Left lung (tissue), 10 donors: ENCODE results near the gene DTX3. TPM values are rescaled to one million over a fixed set of nuclear protein-coding genes. Genes with fewer than 3 reads are reported as not detected.
"Not testable (repeated sequence)": the region's sequence is repeated elsewhere in the genome, so short reads cannot be mapped to it uniquely, and the experiment has no call there.

ENCODE experiments used
- ATAC-seq: fragments of 200-7000 bp; cut with Tn5 transposase; one replicate; pipeline ENCODE4 v1.9.1; 2020; ENCODE audit warnings: moderate library complexity
- DNase-seq, 4 donors: peaks; one replicate each; pipeline ENCODE4 v3.0.0-alpha.2; 2013 to 2020
- H3K27ac ChIP-seq, 2 donors: fragments of 200-600 bp; sonication (generic) in 1 of 2; one replicate each; pipeline versions ENCODE4 v1.5.0 to v1.8.0; 2020 to 2021
- H3K27me3 ChIP-seq, 2 donors: fragments of 200-600 bp; sonication (generic) in 1 of 2; one replicate each; pipeline versions ENCODE4 v1.5.0 to v1.8.0; 2020 to 2021
- H3K36me3 ChIP-seq, 2 donors: fragments of 200-600 bp; sonication (generic) in 1 of 2; one replicate each; pipeline versions ENCODE4 v1.5.0 to v1.8.0; 2020 to 2021
- H3K4me1 ChIP-seq, 2 donors: fragments of 200-600 bp; one replicate each; pipeline ENCODE4 v1.8.0; 2021
- H3K4me3 ChIP-seq, 2 donors: fragments of 200-600 bp; sonication (generic) in 1 of 2; one replicate each; pipeline versions ENCODE4 v1.5.0 to v1.8.0; 2020 to 2021; ENCODE audit warnings: mild to moderate bottlenecking in 1 of 2
- H3K9me3 ChIP-seq, 2 donors: fragments of 200-600 bp; sonication (generic) in 1 of 2; one replicate each; pipeline versions ENCODE4 v1.5.0 to v1.8.0; 2020 to 2021
- intact Hi-C, 2 donors: fragments of 100-400 bp; cut with DNase I; formaldehyde crosslinking; loops; one replicate each; pipeline versions ENCODE4 v1.11.2 to v1.14.2; 2022
- polyA plus RNA-seq, 6 donors: library from polyadenylated mRNA; unstranded; fragments of 120-200 nt; gene quantifications; one replicate each; pipeline ENCODE4 v1.2.1, GENCODE V29; 2013; ENCODE audit not compliant: insufficient read length in 6 of 6
- total RNA-seq, 2 donors: library from RNA; stranded (reverse); fragmentation: NEBNext Ultra II Directional; extraction: Animal tissue kit (Norgen Biotek cat#: 25700); gene quantifications; one replicate each; pipeline ENCODE4 v1.2.1, GENCODE V29; 2021
- TF ChIP-seq, protein P1 (sequence below), 2 donors: fragments of 200-600 bp; sonication (generic) in 1 of 2; IDR thresholded peaks; one replicate each; pipeline versions ENCODE4 v1.5.0 to v1.8.0; 2021; ENCODE audit warnings: antibody characterized with exemption in 2 of 2
- donor health status: DM: no; HTN: yes; CAD: no.
- donor health status: DM: no; HTN: no; CAD: no.

DTX3 gene
- total and polyA plus RNA-seq, 8 donors, result 20.1 to 64.8 (median 54.4) TPM

DNA sequence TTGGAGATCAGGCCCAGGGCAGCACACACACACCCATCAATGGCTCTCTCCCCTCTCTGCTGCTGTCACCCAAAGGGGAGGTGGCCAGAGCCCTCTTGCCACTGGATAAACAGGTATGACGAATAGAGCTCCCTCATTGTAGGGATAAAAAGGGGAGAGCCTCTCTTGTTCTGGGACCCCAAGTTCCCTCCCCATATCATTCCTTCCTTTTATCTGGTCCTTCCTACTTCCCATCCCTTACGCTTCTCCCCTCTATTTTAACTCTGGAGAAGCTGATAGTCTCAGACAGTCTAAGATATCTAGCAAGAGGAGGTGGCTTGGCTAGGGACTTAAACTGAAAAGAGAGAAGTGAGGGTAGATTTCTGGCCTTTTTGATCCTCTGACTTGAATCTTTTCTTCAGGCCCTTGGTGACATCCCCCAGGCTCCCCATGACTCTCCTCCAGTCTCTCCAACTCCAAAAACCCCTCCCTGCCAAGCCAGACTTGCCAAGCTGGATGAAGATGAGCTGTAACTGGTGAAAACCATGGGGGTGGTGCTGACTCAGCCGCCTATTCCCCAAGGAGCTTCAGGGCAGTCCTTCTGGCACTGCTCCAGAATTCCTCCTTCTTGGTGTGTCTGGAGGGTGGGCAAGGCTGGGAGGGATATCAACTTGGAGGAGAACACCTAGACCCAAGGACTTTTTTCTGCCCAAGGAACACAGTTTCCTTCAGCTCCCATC, 11.9 kb downstream of the DTX3 start:
- no peak for ATAC-seq
- no peaks in the 10 kb centered on the region for H3K36me3 ChIP-seq
- TF ChIP-seq, protein P1, sequence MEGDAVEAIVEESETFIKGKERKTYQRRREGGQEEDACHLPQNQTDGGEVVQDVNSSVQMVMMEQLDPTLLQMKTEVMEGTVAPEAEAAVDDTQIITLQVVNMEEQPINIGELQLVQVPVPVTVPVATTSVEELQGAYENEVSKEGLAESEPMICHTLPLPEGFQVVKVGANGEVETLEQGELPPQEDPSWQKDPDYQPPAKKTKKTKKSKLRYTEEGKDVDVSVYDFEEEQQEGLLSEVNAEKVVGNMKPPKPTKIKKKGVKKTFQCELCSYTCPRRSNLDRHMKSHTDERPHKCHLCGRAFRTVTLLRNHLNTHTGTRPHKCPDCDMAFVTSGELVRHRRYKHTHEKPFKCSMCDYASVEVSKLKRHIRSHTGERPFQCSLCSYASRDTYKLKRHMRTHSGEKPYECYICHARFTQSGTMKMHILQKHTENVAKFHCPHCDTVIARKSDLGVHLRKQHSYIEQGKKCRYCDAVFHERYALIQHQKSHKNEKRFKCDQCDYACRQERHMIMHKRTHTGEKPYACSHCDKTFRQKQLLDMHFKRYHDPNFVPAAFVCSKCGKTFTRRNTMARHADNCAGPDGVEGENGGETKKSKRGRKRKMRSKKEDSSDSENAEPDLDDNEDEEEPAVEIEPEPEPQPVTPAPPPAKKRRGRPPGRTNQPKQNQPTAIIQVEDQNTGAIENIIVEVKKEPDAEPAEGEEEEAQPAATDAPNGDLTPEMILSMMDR (IDR thresholded peaks at IDR 0.05), result no peak
- no peak overlapping the region for H3K4me3 ChIP-seq
- peaks cover 6 to 22% of the 10 kb centered on the region in 2 donors for H3K4me1 ChIP-seq
- no peak for DNase-seq
- peaks cover 34 to 100% of the 10 kb centered on the region in 2 donors for H3K27me3 ChIP-seq
- intact Hi-C loops, result no loop called here
- no peak overlapping the region for H3K27ac ChIP-seq
- H3K9me3 ChIP-seq, result no peaks in the 10 kb centered on the region

DNA sequence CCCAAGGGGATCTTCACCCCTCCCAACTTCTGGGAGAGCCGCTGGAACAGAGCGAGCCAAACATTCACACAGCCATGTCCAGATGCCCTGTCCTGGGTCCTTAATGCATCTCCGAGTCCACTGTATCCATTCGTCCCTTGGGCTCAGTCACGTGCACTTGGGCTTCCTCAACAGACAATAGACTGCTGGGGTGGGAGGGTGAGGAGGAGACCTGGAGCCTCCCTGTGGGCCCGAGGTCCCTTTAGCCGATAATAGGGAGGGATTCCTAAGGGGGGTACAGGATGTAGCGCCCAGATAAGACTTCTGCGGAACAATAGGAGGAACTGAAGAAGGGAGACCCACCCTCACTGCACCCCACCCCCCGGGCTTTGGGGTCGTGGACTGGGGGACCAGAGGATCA, 13.3 kb downstream of the DTX3 start:
- intact Hi-C loops, result no loop called here

DNA sequence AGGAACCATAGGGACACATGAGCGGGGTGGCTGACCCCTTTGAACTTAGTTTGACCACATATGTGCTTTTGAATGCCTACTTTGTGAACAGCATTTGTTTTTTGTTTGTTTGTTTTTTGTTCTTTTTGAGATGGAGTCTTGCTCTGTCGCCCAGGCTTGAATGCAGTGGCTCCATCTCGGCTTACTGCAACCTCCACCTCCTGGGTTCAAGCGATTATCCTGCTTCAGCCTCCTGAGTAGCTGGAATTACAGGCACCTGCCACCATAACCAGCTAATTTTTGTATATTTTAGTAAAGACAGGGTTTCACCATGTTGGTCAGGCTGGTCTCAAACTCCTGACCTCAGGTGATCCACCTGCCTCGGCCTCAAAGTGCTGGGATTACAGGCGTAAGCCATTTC, 13.8 kb downstream of the DTX3 start:
- H3K9me3 ChIP-seq, H3K36me3 ChIP-seq, ATAC-seq, DNase-seq, H3K27ac ChIP-seq, H3K4me3 ChIP-seq, intact Hi-C loops: not testable (repeated sequence)
- peaks cover 7 to 29% of the 10 kb centered on the region in 2 donors for H3K4me1 ChIP-seq
- peaks cover 34 to 100% of the 10 kb centered on the region in 2 donors for H3K27me3 ChIP-seq

More for the DNA sequence above, 13.3 kb downstream of the DTX3 start:
- Histone ChIP-seq H3K4me3 (no peak overlapping the region), H3K4me1 (peaks cover 7 to 29% of the 10 kb centered on the region in 2 donors), H3K27me3 (peaks cover 34 to 100% of the 10 kb centered on the region in 2 donors), H3K36me3 (no peaks in the 10 kb centered on the region), H3K27ac (no peak overlapping the region), H3K9me3 (no peaks in the 10 kb centered on the region)
- TF ChIP-seq, protein P1 (IDR thresholded peaks at IDR 0.05), result no peak
- ATAC-seq, result no peak
- DNase-seq, result no peak

- DNase-seq (no peak), ATAC-seq (no peak)
- peaks cover 7 to 29% of the 10 kb centered on the region in 2 donors for H3K4me1 ChIP-seq
- peaks cover 34 to 100% of the 10 kb centered on the region in 2 donors for H3K27me3 ChIP-seq
- TF ChIP-seq, protein P1 (IDR thresholded peaks at IDR 0.05), result no peak
- intact Hi-C loops, result no loop called here
- no peak overlapping the region for H3K27ac ChIP-seq
- no peak overlapping the region for H3K4me3 ChIP-seq
- no peaks in the 10 kb centered on the region for H3K9me3 ChIP-seq
- no peaks in the 10 kb centered on the region for H3K36me3 ChIP-seq
Measured at GRCh38 chr12:57618966-57619433, 14.4 kb downstream of the DTX3 start.

DNA sequence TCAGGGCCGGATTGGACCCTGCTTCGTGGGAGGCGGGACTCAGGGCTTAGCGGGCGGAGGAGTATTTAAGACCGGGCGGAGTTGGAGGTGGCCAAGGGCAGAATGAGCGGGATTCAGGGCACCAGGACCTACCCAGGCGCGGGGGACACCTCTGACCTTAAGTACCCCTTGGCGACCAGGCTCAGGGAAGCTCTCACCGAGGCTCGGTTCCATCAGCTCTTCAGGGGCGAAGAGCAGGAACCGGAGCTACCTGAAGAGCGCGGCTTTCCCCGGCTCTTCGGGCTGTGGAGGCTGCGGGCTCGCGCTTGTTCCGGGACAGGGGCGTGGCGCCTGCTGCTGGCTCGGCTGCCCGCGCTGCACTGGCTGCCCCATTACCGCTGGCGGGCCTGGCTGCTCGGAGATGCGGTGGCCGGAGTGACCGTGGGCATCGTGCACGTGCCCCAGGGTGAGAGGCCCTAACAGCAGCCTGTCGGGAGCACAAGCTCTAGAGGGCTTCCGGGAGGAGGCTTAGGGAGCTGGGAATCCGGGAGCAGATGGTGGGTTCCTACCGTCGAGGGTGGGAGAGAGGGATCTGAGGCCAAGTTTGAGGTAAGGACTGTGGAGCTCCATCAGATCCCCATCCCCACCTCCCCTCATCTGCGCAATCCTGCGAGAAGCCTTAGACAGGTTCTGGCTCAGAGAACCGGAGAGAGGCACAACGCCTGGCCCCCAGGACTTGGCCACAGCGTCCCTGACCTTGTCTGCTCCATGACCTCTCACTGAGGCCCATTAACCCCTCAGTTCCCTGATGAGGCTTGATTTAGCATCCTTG, 15.0 kb downstream of the DTX3 start:
- Histone ChIP-seq H3K4me1 (peaks cover 7 to 29% of the 10 kb centered on the region in 2 donors), H3K9me3 (no peaks in the 10 kb centered on the region), H3K27me3 (peaks cover 36 to 100% of the 10 kb centered on the region in 2 donors), H3K27ac (no peak overlapping the region), H3K36me3 (no peaks in the 10 kb centered on the region), H3K4me3 (no peak overlapping the region)
- TF ChIP-seq, protein P1 (IDR thresholded peaks at IDR 0.05), result no peak
- ATAC-seq (peak; percentile 66), DNase-seq (peak in 1 of 4 donors; percentile 83)
- intact Hi-C loops, result no loop called here
